GM18502 (cell line): ENCODE results near the gene CCN5.

Experiments used
- ATAC-seq: cut with Tn5 transposase; IDR thresholded peaks from one replicate; pipeline ENCODE4 v1.9.1; 2021; ENCODE audit warnings: mild to moderate bottlenecking; ENCODE audit not compliant: unreplicated experiment, poor library complexity

CCN5 gene

DNA sequence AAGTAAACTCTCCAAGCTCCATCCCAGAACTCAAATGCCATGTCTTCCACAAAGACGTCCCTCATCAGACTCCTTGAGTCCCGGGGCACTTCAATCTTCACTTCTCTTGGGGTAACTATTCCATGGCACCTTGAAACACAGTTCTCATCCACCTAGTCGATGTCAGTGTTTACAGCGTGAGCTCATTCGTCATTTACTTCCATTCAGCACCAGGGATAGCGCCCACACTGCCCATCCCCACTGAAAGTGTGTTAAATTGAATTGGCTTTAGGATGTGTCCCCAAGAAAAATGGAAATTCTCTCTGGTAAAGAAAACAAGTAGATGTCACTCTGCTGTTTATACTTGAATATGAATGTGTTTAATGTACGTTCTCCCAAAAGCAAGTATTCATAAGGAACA, 61.8 kb downstream of the CCN5 start:
- no peak for ATAC-seq
